SIG-M5 (cell line): ENCODE results near the gene RGS9.

ENCODE experiments used
- DNase-seq: peaks from one replicate; lab custom pipeline; 2025; lab: John Stamatoyannopoulos, UW

The RGS9 gene

GRCh38 chr17:65219124-65219523, 82.0 kb downstream of the RGS9 start:
- no peak for DNase-seq

- DNase-seq, result no peak
Observed at GRCh38 chr17:65219707-65220106, 82.5 kb downstream of the RGS9 start.

GRCh38 chr17:65220732-65221131, 83.6 kb downstream of the RGS9 start:
- no peak for DNase-seq

GRCh38 chr17:65222214-65222738, 85.1 kb downstream of the RGS9 start:
- DNase-seq, result no peak

DNA sequence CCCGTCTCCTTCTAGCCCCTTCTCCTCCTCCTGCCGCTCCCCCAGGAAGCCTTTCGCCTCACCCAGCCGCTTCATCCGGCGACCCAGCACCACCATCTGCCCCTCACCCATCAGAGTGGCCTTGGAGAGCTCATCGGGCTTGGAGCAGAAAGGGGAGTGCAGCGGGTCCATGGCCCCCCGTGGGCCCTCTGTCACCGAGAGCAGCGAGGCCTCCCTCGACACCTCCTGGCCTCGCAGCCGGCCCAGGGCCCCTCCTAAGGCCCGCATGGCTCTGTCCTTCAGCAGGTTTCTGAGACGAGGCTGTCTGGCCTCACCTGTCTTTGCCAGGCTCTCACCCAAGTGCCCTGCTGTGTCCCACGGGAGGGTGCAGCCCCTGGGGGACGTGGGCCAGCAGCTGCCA, 87.9 kb downstream of the RGS9 start:
- no peak for DNase-seq

- DNase-seq, result no peak
Observed at GRCh38 chr17:65226227-65226626, 89.1 kb downstream of the RGS9 start.

DNA sequence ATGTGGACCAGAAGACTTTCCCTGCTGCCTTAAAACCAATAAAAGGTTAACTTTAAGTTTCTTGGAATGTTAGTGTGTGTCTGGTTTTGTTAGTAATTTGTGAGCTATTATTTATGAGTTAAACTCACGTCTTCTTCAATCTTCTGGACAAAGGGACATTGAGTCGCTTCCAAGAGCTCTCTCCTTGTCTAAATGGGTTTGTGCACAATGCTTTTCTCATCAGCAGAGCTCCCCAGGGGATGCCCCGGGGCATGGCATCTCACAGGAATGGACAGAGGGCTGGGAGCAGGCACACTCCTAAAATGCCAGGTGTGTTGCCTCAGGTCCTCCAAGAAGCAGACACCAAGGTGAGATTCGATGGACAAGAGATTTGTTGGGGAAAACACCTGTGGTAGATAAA, 90.5 kb downstream of the RGS9 start:
- no peak for DNase-seq

DNA sequence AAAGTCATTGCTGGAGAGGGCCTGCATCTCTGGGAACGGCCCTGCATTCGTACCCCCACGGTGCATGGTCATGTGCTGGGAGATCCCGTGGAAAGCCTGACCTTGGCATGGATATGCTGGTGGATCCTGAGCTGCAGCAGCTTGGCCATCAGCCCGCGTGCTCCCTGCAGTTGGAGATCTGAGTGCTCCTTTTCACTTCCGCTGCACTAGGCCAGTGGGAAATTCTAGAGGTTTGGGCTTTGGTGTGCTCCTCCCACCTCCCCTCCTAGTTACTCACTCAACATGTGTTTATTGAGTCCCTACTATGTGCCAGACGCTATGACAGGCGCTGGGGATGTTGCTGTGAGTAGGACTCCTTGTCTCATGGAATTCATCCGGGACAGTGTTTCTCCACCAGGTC, 91.1 kb downstream of the RGS9 start:
- no peak for DNase-seq

DNA sequence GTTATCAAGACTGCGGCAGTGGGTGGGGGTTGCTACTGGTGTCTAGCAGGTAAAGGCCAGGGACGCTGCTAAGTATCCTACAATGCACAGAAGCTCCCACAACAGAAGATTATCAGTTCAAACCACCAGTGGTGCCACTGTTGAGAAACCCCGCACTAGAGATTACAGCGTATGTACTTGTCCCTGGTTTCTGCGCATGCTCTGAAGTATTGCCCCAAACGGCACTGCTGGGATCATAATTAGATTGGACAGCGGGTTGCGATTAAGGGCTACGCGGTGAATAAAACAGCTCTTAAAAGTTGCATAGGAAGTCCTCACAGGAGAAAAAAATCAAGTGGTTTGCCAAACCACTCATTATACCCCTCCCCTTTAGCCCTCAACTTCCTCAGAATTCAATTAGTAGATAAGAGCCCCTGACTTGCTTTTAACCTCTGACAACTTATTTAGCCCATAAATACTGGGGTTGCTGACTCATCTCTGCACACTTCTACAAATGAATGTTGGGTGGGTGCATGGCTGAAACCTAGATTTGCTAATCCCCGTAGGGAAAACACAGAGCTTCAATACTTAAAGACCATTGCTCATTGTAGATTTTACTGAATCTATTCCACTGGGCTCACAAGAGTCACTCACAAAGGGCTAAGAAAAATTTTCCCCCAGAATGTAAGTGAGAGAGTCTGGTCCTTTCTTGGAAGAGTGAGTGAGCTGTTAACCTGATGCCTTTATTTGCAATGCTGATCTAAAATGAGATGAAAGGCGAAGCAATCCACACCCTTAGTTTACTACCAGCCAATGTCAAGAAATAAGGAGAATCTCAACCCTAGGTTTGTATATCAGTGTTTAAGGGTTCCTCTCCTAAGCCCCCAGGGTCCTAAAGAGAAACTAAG, 91.8 kb downstream of the RGS9 start:
- DNase-seq, result peak; percentile 72

DNA sequence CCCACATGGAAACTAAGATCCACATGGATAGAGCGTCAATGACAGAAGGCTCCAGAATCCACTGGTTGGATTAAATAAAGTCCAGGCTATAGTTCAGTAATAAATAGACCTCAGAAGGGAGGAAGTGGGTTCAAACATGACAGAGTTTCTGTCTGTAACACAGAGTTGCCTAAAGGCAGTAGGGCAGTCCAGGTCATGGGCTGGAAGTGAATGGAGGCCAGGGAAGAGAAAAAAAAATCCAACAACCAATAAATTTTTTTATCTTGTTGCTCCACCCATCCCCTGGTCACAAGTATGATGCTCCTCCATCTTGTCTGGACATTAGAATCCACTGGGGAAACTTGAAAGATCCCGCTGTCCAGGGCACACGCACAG, 92.4 kb downstream of the RGS9 start:
- no peak for DNase-seq

DNA sequence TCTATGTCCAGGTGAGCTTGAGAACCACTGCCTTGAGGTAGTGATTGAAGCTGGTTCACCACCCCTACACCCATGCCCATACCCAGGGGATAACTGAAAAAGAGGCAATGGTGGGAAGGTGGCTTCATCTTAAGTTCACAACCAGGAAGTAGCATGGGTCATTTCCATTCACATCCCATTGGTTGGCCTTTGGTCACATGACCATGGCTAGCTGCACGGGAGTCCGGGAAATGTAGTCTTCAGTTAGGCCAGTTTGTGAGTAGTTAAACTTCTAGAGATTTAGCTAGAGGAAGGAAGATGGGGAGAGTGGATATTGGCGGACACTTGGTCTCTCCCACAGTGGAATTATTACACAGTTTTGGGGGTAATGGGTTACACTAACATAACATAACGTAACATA, 92.9 kb downstream of the RGS9 start:
- DNase-seq, result no peak

DNA sequence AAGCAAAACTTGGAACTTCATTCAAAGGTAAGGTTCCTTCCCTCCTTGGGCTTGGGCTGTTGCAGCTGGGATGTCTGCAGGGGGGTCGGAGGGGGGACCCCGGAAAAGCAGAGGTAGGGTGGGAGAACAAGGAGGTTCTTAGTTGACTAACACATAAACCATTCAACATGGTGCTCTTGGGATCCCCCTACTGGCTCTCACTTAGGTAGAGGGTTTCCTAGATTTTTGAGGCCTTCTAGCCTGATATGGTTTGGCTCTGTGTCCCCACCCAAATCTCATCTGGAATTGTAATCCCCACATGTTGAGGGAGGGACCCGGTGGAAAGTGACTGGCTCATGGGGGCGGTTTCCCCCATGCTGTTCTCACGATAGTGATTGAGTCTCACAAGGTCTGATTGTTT, 93.9 kb downstream of the RGS9 start:
- DNase-seq, result no peak

DNA sequence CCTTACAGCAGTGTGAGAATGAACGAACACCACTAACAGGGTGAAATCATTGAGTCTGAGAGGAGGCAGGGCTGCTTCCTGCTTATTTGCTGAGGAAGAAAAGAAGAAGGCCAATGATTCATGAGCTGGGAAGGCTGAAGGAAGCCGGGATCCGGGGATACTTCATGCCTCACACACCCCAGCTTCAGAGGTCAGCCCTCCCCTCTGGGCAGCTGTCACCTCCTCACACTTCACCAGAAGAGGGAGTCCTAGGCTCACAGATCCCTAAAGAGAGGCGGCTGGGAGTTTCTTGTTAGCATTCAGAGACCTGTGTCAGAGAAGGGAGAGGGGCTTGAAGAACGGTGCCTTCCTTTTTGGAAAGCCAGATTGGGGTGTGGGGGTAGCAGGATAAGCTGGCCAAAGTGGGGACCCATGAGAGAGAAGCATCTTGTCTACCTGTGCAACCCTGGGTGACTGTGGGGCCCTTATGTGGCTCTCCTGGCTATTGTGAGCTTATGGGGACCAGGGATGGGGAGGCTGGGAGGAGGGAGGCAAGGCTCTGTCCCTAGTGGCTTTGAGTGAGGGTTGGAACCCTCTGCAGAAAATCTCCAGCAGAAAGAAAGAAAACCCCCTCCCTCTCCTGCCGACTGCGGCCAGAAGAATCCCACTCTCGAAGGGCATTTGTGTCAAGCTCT, 94.6 kb downstream of the RGS9 start:
- DNase-seq, result no peak

DNA sequence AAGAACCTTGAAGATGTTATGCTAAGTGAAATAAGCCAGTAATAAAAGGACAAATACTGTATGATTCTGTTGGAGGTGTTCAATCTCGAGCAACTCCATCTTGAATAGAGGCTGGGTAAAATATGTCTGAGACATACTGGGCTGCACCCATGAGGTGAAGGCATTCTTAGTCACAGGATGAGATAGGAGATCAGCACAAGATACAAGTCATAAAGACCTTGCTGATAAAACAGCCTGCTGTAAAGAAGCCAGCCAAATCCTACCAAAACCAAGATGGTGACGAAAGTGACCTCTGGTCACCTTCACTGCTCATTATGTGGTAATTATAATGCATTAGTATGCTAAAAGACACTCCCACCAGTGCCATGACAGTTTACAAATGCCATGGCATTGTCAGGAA, 98.1 kb downstream of the RGS9 start:
- DNase-seq, result no peak

GRCh38 chr17:65236321-65236720, 99.2 kb downstream of the RGS9 start:
- no peak for DNase-seq

DNA sequence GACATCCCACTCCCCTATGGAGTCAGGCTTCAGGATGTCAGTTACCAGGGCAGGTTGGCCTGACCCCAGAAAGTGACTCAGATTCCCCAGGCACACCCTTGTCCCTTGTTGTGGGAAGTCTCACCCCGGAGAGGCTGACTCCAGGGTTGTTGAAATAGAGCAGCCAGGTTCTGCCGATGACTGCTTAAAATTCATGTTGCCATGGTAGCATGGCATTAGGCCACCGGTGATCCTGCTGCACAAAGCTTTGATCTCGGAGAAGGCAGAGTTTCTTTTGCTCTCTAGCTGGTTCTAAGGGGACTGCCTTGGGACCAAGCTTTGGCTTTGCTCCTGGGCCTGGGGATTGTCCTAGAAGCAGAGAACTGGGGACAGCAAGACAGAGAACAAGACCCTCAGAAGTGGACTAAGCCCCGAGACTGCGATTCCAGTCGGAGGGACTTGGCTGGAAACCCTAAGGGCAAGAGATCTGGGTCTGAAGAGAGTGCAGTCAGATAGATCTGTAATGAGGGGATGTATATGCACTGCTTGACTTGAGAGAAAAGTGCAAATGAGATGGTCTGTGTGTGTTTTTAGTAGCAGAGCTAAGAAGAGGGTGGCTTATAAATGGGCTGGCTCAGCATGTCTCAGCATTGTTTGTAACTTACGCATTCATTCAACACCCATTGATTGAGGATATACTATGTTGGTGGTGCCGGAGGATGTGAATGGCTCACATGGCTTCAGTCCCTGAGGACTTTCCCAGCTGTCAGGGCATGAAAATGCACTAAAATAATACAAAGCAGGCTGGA, 106.9 kb downstream of the RGS9 start:
- DNase-seq, result no peak

- no peak for DNase-seq
Observed at GRCh38 chr17:65246252-65246651, 109.1 kb downstream of the RGS9 start.

GRCh38 chr17:65249774-65250173, 112.6 kb downstream of the RGS9 start:
- DNase-seq, result no peak

DNA sequence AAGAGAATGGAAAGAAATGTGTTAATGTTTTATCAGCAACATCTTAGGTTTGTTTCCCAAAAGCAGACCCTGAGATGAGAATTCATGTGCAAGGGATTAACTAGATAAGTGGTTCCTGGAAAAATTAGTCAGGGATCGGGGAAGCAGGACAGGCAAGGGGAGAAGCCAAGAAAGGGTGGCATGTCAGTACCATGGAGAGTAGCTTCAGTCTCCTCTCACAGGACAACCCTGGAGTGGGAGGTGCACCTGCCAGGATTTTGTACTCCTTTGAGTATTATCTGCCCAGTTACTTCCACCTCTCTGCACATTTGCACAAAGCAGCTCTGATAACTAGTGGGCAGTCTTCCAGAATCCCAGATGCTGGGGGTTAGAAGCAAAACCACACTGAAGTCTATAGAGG, 117.0 kb downstream of the RGS9 start:
- DNase-seq, result no peak

GRCh38 chr17:65259281-65259680, 122.1 kb downstream of the RGS9 start:
- DNase-seq, result no peak

DNA sequence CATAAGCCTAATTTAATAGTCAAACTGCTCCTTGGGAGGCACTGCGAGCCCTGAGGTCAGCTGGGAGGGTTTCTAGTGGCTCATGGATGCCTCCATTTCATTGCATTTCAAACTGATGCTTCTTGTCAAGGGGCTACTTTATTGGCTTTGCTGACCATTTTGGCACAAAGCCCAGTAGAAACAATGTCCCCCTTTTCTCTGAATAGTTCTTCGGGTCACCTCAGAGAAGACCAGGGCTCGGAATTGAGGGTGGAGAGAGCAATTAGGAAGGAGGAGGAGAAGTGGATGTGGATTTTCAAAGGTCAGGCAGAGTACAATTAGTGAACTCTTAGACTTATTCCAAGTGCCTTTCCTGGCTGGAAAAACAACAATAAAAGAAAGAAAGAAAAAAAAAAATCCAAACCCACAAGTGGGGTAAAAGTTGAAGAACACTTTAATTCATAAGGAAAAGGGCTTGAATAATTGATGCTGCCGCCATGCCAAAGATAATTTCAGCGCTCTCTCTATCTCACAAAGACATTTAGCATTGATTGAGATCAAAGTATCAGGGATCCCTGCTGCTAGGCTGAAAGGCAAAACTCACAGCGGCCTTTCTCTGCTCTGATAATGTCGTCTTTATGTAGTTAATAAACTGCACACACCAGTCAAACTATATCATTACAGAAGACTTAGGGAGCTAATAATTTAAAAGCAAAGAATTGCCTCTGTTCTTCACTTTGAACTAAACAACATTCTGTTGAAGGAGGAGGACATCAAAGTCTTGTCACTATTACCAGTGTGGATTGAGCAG, 122.7 kb downstream of the RGS9 start:
- DNase-seq, result no peak

DNA sequence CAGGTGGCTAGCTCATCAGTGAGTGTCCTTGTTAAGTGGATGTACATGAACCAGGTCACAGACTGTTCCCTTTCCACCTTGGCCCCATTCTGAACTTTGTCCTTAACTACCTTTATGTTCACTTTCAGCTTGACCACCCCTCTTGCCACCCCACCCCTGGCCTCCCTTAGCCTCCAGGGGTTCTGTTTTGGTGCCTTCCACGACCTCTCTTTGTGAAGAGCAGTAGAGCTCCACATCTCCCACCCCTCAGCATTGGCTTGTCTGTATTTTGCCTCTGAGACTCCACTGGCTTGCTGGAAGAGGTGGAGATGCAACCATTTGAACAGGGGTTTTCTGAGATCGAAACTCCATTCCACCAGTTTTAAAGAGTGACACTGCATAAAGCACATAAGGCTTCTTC, 123.5 kb downstream of the RGS9 start:
- DNase-seq, result no peak
